D721Med (cell line): Measurements from ENCODE around the gene CES1.
A peak's percentile ranks its signal among the peaks of the same experiment; 100 is the strongest.
"Not testable (repeated sequence)": the region's sequence is repeated elsewhere in the genome, so short reads cannot be mapped to it uniquely, and the experiment has no call there.

Experiments
- DNase-seq: peaks from one replicate; pipeline ENCODE4 v3.0.0; 2011; ENCODE audit warnings: low spot score; ENCODE audit not compliant: insufficient read length
- FAIRE-seq: peaks from 2 replicates; lab custom pipeline; 2011; peaks lifted over from hg19 to GRCh38; lab: Jason Lieb, UNC
- TF ChIP-seq, protein P1 (sequence below): IDR thresholded peaks from 2 replicates; pipeline ENCODE4 v1.5.1; 2012; ENCODE audit warnings: mild to moderate bottlenecking, control low read depth; ENCODE audit not compliant: insufficient read depth; ENCODE audit errors: missing control alignments

CES1 gene

DNA sequence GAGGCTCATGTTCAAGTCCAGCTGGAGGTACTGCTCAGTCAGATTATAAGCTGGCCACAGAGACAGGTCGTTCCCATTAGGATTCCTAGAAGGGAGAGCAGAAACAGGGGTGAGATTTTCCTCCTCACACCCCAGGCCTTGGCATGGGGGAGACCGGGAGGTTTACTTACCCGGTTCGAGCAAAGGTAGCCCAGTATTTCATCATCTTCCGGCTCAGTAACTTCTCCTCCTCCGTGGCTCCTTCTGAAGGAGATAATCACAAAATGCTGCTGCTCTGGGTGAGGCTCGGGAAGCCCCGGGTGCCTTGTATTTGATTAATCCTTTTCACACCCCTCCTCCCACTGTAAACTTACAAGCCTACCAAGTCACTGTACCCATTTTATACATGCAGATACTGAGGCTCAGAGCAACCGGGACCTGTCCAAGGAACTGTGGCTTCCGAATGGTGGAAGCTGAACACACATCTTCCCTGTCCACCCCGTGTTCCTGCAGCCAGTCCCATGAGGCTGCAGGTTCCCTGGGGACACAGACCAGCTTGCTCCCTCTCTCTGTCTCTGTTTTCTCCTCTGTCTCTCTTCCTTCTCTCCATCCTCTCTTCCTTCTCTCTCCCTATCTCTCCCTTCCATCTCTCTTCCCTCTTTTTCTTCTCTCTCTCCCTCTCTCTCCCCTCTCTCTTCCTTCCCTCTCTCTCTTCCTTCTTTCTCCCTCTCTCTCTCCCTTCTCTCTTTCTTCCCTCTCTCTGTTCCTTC lies 13.9 kb upstream of the CES1 start:
- no peak for FAIRE-seq
- DNase-seq: no peak
- TF ChIP-seq, protein P1, sequence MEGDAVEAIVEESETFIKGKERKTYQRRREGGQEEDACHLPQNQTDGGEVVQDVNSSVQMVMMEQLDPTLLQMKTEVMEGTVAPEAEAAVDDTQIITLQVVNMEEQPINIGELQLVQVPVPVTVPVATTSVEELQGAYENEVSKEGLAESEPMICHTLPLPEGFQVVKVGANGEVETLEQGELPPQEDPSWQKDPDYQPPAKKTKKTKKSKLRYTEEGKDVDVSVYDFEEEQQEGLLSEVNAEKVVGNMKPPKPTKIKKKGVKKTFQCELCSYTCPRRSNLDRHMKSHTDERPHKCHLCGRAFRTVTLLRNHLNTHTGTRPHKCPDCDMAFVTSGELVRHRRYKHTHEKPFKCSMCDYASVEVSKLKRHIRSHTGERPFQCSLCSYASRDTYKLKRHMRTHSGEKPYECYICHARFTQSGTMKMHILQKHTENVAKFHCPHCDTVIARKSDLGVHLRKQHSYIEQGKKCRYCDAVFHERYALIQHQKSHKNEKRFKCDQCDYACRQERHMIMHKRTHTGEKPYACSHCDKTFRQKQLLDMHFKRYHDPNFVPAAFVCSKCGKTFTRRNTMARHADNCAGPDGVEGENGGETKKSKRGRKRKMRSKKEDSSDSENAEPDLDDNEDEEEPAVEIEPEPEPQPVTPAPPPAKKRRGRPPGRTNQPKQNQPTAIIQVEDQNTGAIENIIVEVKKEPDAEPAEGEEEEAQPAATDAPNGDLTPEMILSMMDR: no peak

DNA sequence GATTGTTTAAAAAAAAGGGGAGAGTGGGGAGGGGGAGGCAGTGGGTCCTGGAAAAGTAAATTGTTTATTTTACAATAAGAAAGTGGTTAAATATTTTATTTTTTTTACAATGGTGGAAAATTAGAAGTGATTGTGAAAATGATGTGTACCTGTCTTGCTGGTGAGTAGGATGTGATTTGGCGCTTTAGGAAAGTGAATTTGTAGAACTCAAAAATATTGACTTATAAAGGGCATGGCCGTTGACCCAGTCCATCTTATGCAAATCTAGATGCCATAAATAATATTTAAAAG lies 10.2 kb upstream of the CES1 start:
- TF ChIP-seq, protein P1: no peak

GRCh38 chr16:55842369-55843104 lies 9.6 kb upstream of the CES1 start:
- DNase-seq: no peak
- TF ChIP-seq, protein P1: peak; percentile 83
- FAIRE-seq: no peak

More for the DNA sequence above, 10.2 kb upstream of the CES1 start:
- no peak for FAIRE-seq
- DNase-seq: no peak

GRCh38 chr16:55839115-55839514 lies 6.2 kb upstream of the CES1 start:
- FAIRE-seq: no peak
- TF ChIP-seq, protein P1: no peak
- DNase-seq: no peak

GRCh38 chr16:55836158-55836611 lies 3.3 kb upstream of the CES1 start:
- FAIRE-seq (no peak), DNase-seq (no peak)
- TF ChIP-seq, protein P1: no peak

- DNase-seq: no peak
- FAIRE-seq: no peak
- TF ChIP-seq, protein P1: no peak
These were observed 2.7 kb upstream of the CES1 start for GRCh38 chr16:55835581-55835980.

GRCh38 chr16:55835173-55835572 lies 2.3 kb upstream of the CES1 start:
- FAIRE-seq, DNase-seq: not testable (repeated sequence)
